Type B pancreatic cell (in vitro differentiated cells): ENCODE measurements around the gene MYO5B. TPM values are rescaled to one million over a fixed set of nuclear protein-coding genes. Genes with fewer than 3 reads are reported as not detected.

ENCODE experiments used
- DNase-seq: peaks from one replicate; pipeline ENCODE4 v3.0.0; 2021; ENCODE audit warnings: mixed read lengths; ENCODE audit not compliant: unreplicated experiment; ENCODE audit errors: extremely low spot score
- H3K27ac Mint-ChIP-seq: 2 replicates; pipeline ENCODE4 v1.8.0; 2021; ENCODE audit warnings: mild to moderate bottlenecking, mixed read lengths
- H3K27me3 Mint-ChIP-seq: 2 replicates; pipeline ENCODE4 v1.8.0; 2021; ENCODE audit warnings: mixed read lengths
- H3K36me3 Mint-ChIP-seq: 2 replicates; pipeline ENCODE4 v1.8.0; 2021; ENCODE audit warnings: mixed read lengths
- H3K4me1 Mint-ChIP-seq: one replicate; pipeline ENCODE4 v1.8.0; 2021; ENCODE audit warnings: mixed read lengths; ENCODE audit not compliant: unreplicated experiment
- H3K4me3 Mint-ChIP-seq: 2 replicates; pipeline ENCODE4 v1.8.0; 2021; ENCODE audit warnings: mild to moderate bottlenecking, mixed read lengths
- H3K9me3 Mint-ChIP-seq: 2 replicates; pipeline ENCODE4 v1.8.0; 2021; ENCODE audit warnings: mixed read lengths
- total RNA-seq: library from RNA; stranded (reverse); gene quantifications from 2 replicates; pipeline ENCODE4 v1.2.1, GENCODE V29; 2021; ENCODE audit warnings: low replicate concordance
- TF ChIP-seq, protein P1 (sequence below): fragments of 200-600 bp; sonication (generic); conservative IDR thresholded peaks from 2 replicates; pipeline ENCODE4 v1.5.0; 2021; ENCODE audit warnings: antibody characterized with exemption, mild to moderate bottlenecking

The MYO5B gene
- total RNA-seq, 1 donor from 2014 or later: 51.7 TPM

GRCh38 chr18:49857708-49858107 lies 337.2 kb downstream of the MYO5B start:
- Mint-ChIP-seq H3K4me3 (no peak overlapping the region), H3K4me1 (peaks cover 10% of the 10 kb centered on the region), H3K36me3 (peaks cover 2% of the 10 kb centered on the region), H3K9me3 (no peaks in the 10 kb centered on the region), H3K27ac (no peak overlapping the region), H3K27me3 (no peaks in the 10 kb centered on the region)
- DNase-seq: no peak
- TF ChIP-seq, protein P1, sequence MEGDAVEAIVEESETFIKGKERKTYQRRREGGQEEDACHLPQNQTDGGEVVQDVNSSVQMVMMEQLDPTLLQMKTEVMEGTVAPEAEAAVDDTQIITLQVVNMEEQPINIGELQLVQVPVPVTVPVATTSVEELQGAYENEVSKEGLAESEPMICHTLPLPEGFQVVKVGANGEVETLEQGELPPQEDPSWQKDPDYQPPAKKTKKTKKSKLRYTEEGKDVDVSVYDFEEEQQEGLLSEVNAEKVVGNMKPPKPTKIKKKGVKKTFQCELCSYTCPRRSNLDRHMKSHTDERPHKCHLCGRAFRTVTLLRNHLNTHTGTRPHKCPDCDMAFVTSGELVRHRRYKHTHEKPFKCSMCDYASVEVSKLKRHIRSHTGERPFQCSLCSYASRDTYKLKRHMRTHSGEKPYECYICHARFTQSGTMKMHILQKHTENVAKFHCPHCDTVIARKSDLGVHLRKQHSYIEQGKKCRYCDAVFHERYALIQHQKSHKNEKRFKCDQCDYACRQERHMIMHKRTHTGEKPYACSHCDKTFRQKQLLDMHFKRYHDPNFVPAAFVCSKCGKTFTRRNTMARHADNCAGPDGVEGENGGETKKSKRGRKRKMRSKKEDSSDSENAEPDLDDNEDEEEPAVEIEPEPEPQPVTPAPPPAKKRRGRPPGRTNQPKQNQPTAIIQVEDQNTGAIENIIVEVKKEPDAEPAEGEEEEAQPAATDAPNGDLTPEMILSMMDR: no peak

- Mint-ChIP-seq H3K36me3 (peaks cover 5% of the 10 kb centered on the region), H3K27ac (no peak overlapping the region), H3K4me1 (peaks cover 10% of the 10 kb centered on the region), H3K27me3 (no peaks in the 10 kb centered on the region), H3K4me3 (no peak overlapping the region), H3K9me3 (no peaks in the 10 kb centered on the region)
- TF ChIP-seq, protein P1: no peak
- no peak for DNase-seq
Measured at GRCh38 chr18:49856496-49856895, 338.5 kb downstream of the MYO5B start.

DNA sequence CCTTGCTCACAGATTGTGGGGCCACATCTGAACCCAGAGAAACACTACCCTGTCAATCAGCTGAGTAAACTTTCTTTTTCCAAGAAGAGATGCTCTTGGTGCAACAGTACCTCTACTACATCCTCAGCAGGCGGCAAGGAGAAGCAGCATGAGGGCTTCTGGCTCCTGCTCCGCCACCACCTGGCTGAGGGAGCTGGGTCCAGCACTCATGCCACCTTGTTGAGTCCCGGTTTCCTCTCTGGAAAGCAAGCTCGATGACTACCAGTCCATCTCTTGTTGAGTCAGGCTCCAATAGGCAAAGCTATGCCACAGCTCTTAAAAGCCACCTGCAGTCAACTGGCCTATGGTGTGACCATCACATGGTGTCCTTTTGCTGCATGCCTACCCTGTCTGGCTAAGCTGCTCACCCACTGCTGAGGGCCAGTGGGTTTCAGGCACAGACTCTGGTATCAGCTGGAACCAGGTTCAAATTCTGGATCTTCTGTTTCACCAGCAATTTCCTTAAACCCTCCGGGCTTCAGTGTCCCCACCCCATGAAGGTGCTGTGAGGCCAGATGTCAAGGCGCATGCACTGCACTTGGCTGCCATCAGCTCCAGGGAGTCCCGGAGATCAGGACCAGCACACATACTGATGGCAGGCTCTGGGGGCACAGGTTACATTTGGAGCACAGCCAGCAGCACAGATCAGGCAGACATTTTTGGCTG lies 339.1 kb downstream of the MYO5B start:
- TF ChIP-seq, protein P1: no peak
- H3K4me1 Mint-ChIP-seq: peaks cover 10% of the 10 kb centered on the region

GRCh38 chr18:49854681-49855080 lies 340.3 kb downstream of the MYO5B start:
- TF ChIP-seq, protein P1: no peak
- Mint-ChIP-seq H3K27ac (peak overlapping the region; percentile 63), H3K9me3 (no peaks in the 10 kb centered on the region), H3K4me3 (no peak overlapping the region), H3K27me3 (no peaks in the 10 kb centered on the region), H3K36me3 (peaks cover 11% of the 10 kb centered on the region), H3K4me1 (peaks cover 10% of the 10 kb centered on the region)
- no peak for DNase-seq

More for the DNA sequence above, 339.1 kb downstream of the MYO5B start:
- DNase-seq: no peak
- Mint-ChIP-seq H3K9me3 (no peaks in the 10 kb centered on the region), H3K27ac (no peak overlapping the region), H3K36me3 (peaks cover 7% of the 10 kb centered on the region), H3K27me3 (no peaks in the 10 kb centered on the region), H3K4me3 (no peak overlapping the region)

- TF ChIP-seq, protein P1: no peak
- Mint-ChIP-seq H3K36me3 (peaks cover 15% of the 10 kb centered on the region), H3K27me3 (no peaks in the 10 kb centered on the region), H3K4me3 (no peak overlapping the region), H3K27ac (no peak overlapping the region), H3K9me3 (no peaks in the 10 kb centered on the region), H3K4me1 (peaks cover 5% of the 10 kb centered on the region)
- DNase-seq: no peak
Measured at GRCh38 chr18:49853436-49853835, 341.5 kb downstream of the MYO5B start.
